HL-60 (cell line): Measurements from ENCODE around the gene ZBTB3.

Source experiments
- CTCF ChIP-seq: IDR thresholded peaks from one replicate; pipeline ENCODE4 v1.5.1; 2011; ENCODE audit warnings: low read length, control low read depth, inconsistent platforms; ENCODE audit not compliant: insufficient read depth
- GABPA ChIP-seq: IDR thresholded peaks from 2 replicates; pipeline ENCODE4 v1.6.1; 2012; ENCODE audit warnings: low read depth
- POLR2AphosphoS5 ChIP-seq: IDR thresholded peaks from 2 replicates; pipeline ENCODE4 v1.6.1; 2012; ENCODE audit warnings: low read depth
- REST ChIP-seq: IDR thresholded peaks from 2 replicates; pipeline ENCODE4 v1.6.1; 2012; ENCODE audit warnings: low read depth; ENCODE audit not compliant: insufficient replicate concordance

DNA sequence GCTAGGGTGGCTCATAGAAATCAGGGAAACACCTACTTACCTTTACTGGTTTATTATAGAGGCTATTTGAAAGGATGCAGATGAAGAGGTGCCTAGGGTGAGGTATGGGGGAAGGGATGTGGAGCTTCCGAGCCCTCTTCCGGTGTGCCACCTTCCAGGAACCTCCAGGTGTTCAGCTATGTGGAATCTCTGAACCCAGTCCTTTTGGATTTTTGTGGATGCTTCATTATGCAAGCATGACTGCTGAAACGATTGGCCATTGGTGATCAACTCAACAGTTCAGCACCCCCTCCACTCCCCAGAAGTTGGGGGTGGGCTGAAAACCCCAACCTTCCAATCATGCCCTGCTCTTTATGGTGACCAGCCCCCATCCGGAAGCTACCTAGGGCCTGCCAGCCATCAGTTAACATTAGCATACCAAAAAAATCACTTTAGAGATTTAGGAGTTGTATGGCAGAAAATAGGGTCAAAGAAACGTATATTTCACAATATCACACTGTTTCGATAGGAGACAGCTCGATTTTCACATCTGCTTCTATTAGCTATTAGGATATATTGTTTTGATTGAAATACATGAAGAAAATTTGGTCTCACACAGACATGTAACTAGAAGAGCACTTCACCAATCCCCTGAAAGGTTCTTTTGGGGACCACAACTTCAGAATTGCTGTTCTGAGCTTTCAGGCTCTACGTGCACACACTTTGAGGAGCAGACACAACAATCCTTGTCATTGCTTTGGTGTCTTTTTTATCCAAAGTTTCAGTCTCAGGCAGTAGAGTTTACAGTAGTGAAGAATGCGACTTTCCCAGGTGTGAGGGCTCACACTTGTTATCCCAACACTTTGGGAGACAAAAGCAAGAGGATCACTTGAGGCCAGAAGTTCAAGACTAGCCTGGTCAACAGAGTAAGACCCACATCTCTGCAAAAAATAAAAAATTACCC, 4.2 kb upstream of the ZBTB3 start:
- TF ChIP-seq CTCF (no peak), POLR2AphosphoS5 (no peak), REST (no peak), GABPA (no peak)
